ENCODE results near the gene MYLK4. TPM values are rescaled to one million over a fixed set of nuclear protein-coding genes. Genes with fewer than 3 reads are reported as not detected.

Gene MYLK4
- total RNA-seq, 1 donor from 2014 or later: 1.1 TPM

DNA sequence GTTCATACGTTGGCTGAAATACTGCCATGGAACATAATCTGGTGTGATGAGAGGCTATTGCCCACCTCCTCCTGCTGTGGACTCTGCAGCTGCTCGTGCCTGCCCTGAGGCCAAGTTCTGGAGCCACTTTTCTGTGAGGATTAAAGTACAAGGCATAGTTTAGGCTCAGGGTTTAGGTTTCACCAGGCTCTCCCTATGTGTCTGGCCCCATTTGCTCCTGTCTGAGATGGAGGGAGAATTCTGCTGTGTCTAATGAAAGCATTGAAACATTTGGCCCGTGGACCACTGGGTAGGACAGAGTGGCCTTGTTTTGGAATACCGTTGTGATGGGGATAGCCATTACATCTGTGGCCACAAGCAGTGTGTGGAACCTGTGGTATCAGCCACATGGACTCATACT lies 20.4 kb upstream of the MYLK4 start:
- TF ChIP-seq, protein P1, sequence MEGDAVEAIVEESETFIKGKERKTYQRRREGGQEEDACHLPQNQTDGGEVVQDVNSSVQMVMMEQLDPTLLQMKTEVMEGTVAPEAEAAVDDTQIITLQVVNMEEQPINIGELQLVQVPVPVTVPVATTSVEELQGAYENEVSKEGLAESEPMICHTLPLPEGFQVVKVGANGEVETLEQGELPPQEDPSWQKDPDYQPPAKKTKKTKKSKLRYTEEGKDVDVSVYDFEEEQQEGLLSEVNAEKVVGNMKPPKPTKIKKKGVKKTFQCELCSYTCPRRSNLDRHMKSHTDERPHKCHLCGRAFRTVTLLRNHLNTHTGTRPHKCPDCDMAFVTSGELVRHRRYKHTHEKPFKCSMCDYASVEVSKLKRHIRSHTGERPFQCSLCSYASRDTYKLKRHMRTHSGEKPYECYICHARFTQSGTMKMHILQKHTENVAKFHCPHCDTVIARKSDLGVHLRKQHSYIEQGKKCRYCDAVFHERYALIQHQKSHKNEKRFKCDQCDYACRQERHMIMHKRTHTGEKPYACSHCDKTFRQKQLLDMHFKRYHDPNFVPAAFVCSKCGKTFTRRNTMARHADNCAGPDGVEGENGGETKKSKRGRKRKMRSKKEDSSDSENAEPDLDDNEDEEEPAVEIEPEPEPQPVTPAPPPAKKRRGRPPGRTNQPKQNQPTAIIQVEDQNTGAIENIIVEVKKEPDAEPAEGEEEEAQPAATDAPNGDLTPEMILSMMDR (IDR thresholded peaks at IDR 0.05): no peak
- H3K4me1 Mint-ChIP-seq (ENCODE audit: low read depth): peaks cover 54% of the 10 kb centered on the region
- no peak overlapping the region for H3K27ac Mint-ChIP-seq (ENCODE audit: unreplicated experiment)
- no peak for DNase-seq (ENCODE audit: low spot score)
- no peaks in the 10 kb centered on the region for H3K9me3 Mint-ChIP-seq (ENCODE audit: low read depth)
- no peaks in the 10 kb centered on the region for H3K36me3 Mint-ChIP-seq (ENCODE audit: low read depth)
- H3K27me3 Mint-ChIP-seq (ENCODE audit: low read depth): no peaks in the 10 kb centered on the region
- no peak overlapping the region for H3K4me3 Mint-ChIP-seq (ENCODE audit: unreplicated experiment)

DNA sequence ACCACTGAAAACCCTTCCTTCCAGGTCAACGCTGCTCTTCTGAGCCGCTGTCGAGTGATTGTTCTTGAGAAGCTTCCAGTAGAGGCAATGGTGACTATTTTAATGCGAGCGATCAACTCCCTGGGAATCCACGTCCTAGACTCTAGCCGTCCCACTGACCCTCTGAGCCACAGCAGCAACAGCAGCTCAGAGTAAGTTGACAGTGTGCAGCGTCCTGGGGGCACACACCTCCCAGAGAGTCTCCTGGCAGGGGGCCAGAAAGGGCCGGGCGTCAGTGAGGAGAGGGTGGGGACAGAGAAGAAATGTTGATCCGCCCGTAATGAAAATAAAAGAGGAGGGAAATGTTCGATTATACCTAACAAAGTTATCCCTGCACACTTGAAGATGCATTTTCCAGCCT lies 19.4 kb upstream of the MYLK4 start:
- Mint-ChIP-seq H3K27ac (ENCODE audit: unreplicated experiment) (peak overlapping the region; percentile 29), H3K4me1 (ENCODE audit: low read depth) (peaks cover 54% of the 10 kb centered on the region), H3K4me3 (ENCODE audit: unreplicated experiment) (peak overlapping the region; percentile 43), H3K9me3 (ENCODE audit: low read depth) (no peaks in the 10 kb centered on the region), H3K36me3 (ENCODE audit: low read depth) (no peaks in the 10 kb centered on the region), H3K27me3 (ENCODE audit: low read depth) (no peaks in the 10 kb centered on the region)
- TF ChIP-seq, protein P1 (IDR thresholded peaks at IDR 0.05): no peak
- no peak for DNase-seq (ENCODE audit: low spot score)

DNA sequence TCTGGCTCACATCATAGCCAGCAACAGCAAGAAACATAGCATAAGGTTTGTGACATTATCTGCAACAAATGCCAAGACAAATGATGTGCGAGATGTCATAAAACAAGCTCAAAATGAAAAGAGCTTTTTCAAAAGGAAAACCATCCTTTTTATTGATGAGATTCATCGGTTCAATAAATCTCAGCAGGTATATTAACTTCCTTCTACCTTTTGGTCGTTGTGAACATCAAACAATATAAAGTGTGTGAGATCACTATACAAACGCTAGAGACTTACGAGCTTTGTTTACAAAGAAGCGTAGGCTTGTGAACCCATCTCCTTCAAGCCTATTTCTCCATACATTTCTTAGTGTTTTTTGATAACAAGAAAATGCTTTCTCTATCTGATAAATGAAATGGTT lies 18.0 kb upstream of the MYLK4 start:
- Mint-ChIP-seq H3K36me3 (ENCODE audit: low read depth) (no peaks in the 10 kb centered on the region), H3K27ac (ENCODE audit: unreplicated experiment) (peak overlapping the region; percentile 85), H3K4me1 (ENCODE audit: low read depth) (peaks cover 60% of the 10 kb centered on the region), H3K27me3 (ENCODE audit: low read depth) (no peaks in the 10 kb centered on the region), H3K9me3 (ENCODE audit: low read depth) (no peaks in the 10 kb centered on the region), H3K4me3 (ENCODE audit: unreplicated experiment) (peak overlapping the region; percentile 76)
- DNase-seq (ENCODE audit: low spot score): no peak
- TF ChIP-seq, protein P1 (IDR thresholded peaks at IDR 0.05): no peak

DNA sequence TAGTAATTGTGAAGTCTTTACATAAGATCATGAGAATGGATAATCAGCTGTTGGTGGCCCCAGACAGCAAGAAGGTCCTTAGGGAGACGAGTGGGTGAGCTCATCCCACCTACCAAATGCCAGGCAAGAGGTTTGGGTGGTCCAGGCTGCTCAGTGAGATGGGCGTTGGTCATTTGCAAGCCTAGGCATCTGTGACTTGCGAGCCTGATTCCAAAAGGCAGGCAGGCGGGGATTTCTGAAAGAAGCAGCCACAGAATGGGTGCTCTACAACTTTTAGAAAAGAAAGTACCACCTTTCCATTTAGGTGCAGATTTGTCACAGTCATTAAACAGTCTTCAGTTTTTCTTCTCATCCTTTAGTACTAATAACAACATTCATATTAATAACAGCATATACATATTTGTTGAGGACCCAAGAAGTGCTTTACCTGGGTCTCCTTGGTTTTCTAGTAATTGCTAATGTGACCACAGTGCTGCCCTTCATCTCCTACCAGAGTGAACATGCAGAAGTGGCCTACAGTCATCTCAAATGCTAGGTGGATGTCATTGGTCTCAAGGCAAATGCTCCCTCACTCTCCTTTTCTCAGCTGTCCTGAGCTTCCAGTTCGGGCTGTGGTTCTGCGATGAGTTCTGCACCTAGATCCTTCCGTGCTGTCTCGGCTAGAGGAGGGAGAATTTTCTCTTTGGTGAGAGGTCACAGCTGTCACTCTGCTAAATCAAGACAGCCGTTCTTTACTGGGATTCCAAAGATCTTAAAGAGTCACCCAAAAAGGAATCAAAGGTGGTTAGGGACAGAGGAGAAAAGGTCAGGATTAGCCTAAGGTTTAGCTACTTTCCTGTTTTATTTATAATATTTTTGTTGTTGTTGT lies 17.2 kb upstream of the MYLK4 start:
- Mint-ChIP-seq H3K4me3 (ENCODE audit: unreplicated experiment) (peak overlapping the region; percentile 76), H3K27ac (ENCODE audit: unreplicated experiment) (peak overlapping the region; percentile 67), H3K9me3 (ENCODE audit: low read depth) (no peaks in the 10 kb centered on the region), H3K27me3 (ENCODE audit: low read depth) (no peaks in the 10 kb centered on the region), H3K36me3 (ENCODE audit: low read depth) (no peaks in the 10 kb centered on the region), H3K4me1 (ENCODE audit: low read depth) (peaks cover 53% of the 10 kb centered on the region)
- DNase-seq (ENCODE audit: low spot score): no peak
- TF ChIP-seq, protein P1 (IDR thresholded peaks at IDR 0.05): no peak

DNA sequence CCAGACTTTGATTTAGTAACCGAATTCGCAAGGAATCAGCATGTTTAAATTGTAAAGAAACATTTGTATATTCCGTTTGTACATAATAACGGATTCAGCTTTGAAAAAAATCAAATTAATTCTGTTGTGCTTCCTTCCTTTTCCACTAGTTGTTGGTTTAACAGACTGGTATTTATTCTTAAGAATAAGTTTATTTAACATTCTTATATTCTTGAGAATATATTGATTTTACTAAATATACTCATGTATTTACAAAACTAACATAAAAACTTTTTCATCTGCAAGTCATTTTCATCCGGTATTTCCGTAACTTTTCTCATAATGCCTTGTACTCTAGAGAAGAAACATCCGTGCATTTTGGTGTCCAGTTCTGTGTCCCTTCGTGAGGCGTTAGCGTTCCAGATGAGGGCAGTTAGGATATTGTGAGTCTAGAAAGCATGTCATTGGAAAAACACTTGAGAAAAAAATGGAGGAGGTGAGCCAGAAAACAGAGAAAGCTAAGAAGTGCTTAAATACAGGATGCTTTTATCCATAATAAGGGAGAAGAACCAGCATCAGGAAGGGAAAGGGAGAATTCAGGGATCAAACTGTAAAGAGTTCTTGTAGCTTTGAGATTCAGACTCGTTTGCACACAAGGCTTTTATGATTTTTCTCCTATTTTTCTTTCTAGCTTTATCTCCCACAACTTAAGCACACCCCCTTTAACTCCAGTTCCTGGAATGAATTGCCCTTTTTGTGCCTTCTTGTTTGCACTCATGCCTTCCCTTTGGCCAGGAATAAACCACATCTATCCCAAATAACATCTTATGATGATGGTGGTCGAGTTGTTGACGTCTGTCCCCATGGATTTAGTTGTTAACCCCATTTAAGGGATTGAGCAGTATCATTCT lies 16.3 kb upstream of the MYLK4 start:
- Mint-ChIP-seq H3K9me3 (ENCODE audit: low read depth) (no peaks in the 10 kb centered on the region), H3K27me3 (ENCODE audit: low read depth) (no peaks in the 10 kb centered on the region)

More for the DNA sequence above, 16.3 kb upstream of the MYLK4 start:
- peaks cover 51% of the 10 kb centered on the region for H3K4me1 Mint-ChIP-seq (ENCODE audit: low read depth)
- peak overlapping the region; percentile 87 for H3K27ac Mint-ChIP-seq (ENCODE audit: unreplicated experiment)
- TF ChIP-seq, protein P1 (IDR thresholded peaks at IDR 0.05): peak; percentile 64
- H3K36me3 Mint-ChIP-seq (ENCODE audit: low read depth): no peaks in the 10 kb centered on the region
- H3K4me3 Mint-ChIP-seq (ENCODE audit: unreplicated experiment): peak overlapping the region; percentile 76
- DNase-seq (ENCODE audit: low spot score): no peak

Data from chondrocyte (in vitro differentiated cells).